Measurements from ENCODE around the gene PAK5. TPM values are rescaled to one million over a fixed set of nuclear protein-coding genes. Genes with fewer than 3 reads are reported as not detected.

PAK5 gene
- total and polyA plus RNA-seq, 2 donors from 2014 or later, result 0.13 to 0.22 TPM

DNA sequence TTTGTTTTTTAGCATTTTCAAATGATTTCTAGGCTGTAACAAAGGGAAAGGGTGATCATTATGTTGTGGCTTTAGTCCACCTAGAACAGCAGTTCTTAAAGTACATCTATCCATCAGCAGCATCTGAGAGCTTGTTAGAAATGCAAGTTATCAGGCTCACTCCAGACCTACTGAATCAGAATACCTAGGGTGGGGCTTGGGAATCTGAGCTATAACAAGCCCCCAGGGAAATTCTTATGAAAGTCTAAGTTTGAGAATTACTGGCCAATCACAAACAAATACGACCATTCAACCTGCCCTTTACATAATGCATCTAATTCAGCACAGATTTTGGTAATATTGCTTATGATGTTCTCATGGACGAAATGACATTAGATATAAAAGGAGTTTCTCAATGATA is 201.0 kb downstream of the PAK5 start:
- TF ChIP-seq, protein P1, sequence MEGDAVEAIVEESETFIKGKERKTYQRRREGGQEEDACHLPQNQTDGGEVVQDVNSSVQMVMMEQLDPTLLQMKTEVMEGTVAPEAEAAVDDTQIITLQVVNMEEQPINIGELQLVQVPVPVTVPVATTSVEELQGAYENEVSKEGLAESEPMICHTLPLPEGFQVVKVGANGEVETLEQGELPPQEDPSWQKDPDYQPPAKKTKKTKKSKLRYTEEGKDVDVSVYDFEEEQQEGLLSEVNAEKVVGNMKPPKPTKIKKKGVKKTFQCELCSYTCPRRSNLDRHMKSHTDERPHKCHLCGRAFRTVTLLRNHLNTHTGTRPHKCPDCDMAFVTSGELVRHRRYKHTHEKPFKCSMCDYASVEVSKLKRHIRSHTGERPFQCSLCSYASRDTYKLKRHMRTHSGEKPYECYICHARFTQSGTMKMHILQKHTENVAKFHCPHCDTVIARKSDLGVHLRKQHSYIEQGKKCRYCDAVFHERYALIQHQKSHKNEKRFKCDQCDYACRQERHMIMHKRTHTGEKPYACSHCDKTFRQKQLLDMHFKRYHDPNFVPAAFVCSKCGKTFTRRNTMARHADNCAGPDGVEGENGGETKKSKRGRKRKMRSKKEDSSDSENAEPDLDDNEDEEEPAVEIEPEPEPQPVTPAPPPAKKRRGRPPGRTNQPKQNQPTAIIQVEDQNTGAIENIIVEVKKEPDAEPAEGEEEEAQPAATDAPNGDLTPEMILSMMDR (IDR thresholded peaks at IDR 0.05; ENCODE audit: borderline replicate concordance, extremely low read depth, insufficient read depth), result no peak
- DNase-seq, result no peak
- Histone ChIP-seq H3K27ac (ENCODE audit: low read depth in 2 of 2, low read length in 2 of 2) (no peak overlapping the region), H3K4me3 (ENCODE audit: low read length in 3 of 3) (no peak overlapping the region), H3K4me1 (ENCODE audit: control insufficient read depth in 2 of 3, insufficient read depth in 2 of 3, low read depth in 1 of 3, low read length in 3 of 3) (no peaks in the 10 kb centered on the region), H3K9me3 (ENCODE audit: control insufficient read depth in 2 of 3, insufficient read depth in 1 of 3, low read length in 3 of 3) (no peaks in the 10 kb centered on the region), H3K27me3 (ENCODE audit: control insufficient read depth, insufficient read depth, low read length) (no peaks in the 10 kb centered on the region), H3K9ac (ENCODE audit: low read length in 3 of 3) (no peak overlapping the region), H3K36me3 (ENCODE audit: control insufficient read depth in 2 of 3, insufficient read depth in 3 of 3, low read length in 3 of 3) (no peaks in the 10 kb centered on the region)
- intact Hi-C loops (cut with DNase I), result no loop called here
- no peak for FAIRE-seq

DNA sequence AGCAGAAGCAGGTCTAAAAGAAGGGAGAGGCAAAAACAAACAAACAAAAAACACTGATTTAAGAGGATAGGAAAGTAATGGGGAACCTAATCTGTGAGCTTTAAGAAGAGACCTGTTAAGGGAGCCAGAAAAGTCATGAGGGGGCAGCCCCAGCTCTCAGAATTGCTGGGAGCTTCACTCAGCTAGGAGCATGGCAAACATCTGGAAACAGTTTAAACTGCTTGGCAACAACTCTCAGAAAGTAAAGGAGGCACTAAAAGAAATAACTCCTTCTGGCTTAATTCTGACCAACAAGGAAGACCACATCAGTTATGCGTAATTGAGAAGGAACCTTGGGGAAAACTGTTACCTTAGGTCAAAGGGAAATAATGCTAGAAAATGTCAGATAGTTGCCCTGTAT is 203.1 kb downstream of the PAK5 start:
- FAIRE-seq (no peak), DNase-seq (no peak)
- Histone ChIP-seq H3K4me3 (ENCODE audit: low read length in 3 of 3) (no peak overlapping the region), H3K27me3 (ENCODE audit: control insufficient read depth, insufficient read depth, low read length) (no peaks in the 10 kb centered on the region), H3K36me3 (ENCODE audit: control insufficient read depth in 2 of 3, insufficient read depth in 3 of 3, low read length in 3 of 3) (no peaks in the 10 kb centered on the region), H3K27ac (ENCODE audit: low read depth in 2 of 2, low read length in 2 of 2) (no peak overlapping the region), H3K9ac (ENCODE audit: low read length in 3 of 3) (no peak overlapping the region), H3K4me1 (ENCODE audit: control insufficient read depth in 2 of 3, insufficient read depth in 2 of 3, low read depth in 1 of 3, low read length in 3 of 3) (no peaks in the 10 kb centered on the region), H3K9me3 (ENCODE audit: control insufficient read depth in 2 of 3, insufficient read depth in 1 of 3, low read length in 3 of 3) (no peaks in the 10 kb centered on the region)
- TF ChIP-seq, protein P1 (IDR thresholded peaks at IDR 0.05; ENCODE audit: borderline replicate concordance, extremely low read depth, insufficient read depth), result no peak
- intact Hi-C loops (cut with DNase I), result no loop called here

DNA sequence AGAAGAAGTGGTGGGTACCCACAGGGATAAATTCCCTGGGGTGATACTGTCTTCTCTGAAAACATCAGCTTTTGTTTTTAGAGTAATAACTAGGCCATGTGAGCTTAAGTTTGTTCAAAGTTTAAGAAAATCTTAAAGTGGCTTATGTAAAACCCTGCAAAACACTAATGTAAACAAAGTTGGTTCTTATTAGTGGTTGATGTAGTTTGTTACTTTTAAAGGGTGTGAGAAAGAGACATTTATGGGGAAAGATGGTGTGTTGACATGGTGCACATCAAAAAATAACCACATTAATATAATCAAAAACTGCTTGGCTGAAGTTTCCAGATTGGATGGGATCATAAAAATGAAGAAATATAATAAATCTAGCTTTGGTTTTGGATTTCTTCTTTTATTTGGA is 204.5 kb downstream of the PAK5 start:
- no peak for DNase-seq
- H3K27me3 ChIP-seq (ENCODE audit: control insufficient read depth, insufficient read depth, low read length), result no peaks in the 10 kb centered on the region
- H3K9me3 ChIP-seq (ENCODE audit: control insufficient read depth in 2 of 3, insufficient read depth in 1 of 3, low read length in 3 of 3), result no peaks in the 10 kb centered on the region
- intact Hi-C loops (cut with DNase I), result no loop called here
- H3K36me3 ChIP-seq (ENCODE audit: control insufficient read depth in 2 of 3, insufficient read depth in 3 of 3, low read length in 3 of 3), result no peaks in the 10 kb centered on the region
- H3K9ac ChIP-seq (ENCODE audit: low read length in 3 of 3), result no peak overlapping the region
- H3K4me1 ChIP-seq (ENCODE audit: control insufficient read depth in 2 of 3, insufficient read depth in 2 of 3, low read depth in 1 of 3, low read length in 3 of 3), result no peaks in the 10 kb centered on the region
- no peak overlapping the region for H3K4me3 ChIP-seq (ENCODE audit: low read length in 3 of 3)
- H3K27ac ChIP-seq (ENCODE audit: low read depth in 2 of 2, low read length in 2 of 2), result no peak overlapping the region
- TF ChIP-seq, protein P1 (IDR thresholded peaks at IDR 0.05; ENCODE audit: borderline replicate concordance, extremely low read depth, insufficient read depth), result no peak
- FAIRE-seq, result no peak

DNA sequence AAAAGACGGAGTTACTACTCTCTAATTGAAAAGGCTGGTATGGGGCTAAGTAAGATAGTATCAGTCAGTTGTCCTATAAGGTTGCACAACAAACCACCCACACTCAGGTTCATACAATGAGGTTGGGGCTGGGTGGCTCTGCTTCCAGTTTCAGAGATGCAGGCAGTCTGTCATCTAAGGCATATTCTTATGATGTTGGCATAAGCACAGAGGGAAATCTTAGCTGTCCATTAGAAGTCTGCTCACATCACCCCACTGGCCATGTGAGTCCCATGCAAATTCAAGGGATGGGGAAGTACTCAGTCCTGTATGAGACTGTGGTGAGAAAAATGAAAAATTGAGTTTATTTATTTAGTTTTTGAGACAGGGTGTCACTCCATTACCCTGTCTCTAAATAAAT is 205.9 kb downstream of the PAK5 start:
- H3K9me3 ChIP-seq (ENCODE audit: control insufficient read depth in 2 of 3, insufficient read depth in 1 of 3, low read length in 3 of 3), result no peaks in the 10 kb centered on the region
- DNase-seq (no peak), FAIRE-seq (no peak)
- intact Hi-C loops (cut with DNase I), result no loop called here
- TF ChIP-seq, protein P1 (IDR thresholded peaks at IDR 0.05; ENCODE audit: borderline replicate concordance, extremely low read depth, insufficient read depth), result no peak
- no peaks in the 10 kb centered on the region for H3K36me3 ChIP-seq (ENCODE audit: control insufficient read depth in 2 of 3, insufficient read depth in 3 of 3, low read length in 3 of 3)
- no peaks in the 10 kb centered on the region for H3K27me3 ChIP-seq (ENCODE audit: control insufficient read depth, insufficient read depth, low read length)
- no peak overlapping the region for H3K4me3 ChIP-seq (ENCODE audit: low read length in 3 of 3)
- H3K27ac ChIP-seq (ENCODE audit: low read depth in 2 of 2, low read length in 2 of 2), result no peak overlapping the region
- no peak overlapping the region for H3K9ac ChIP-seq (ENCODE audit: low read length in 3 of 3)
- H3K4me1 ChIP-seq (ENCODE audit: control insufficient read depth in 2 of 3, insufficient read depth in 2 of 3, low read depth in 1 of 3, low read length in 3 of 3), result no peaks in the 10 kb centered on the region

Measured in kidney (tissue), 14 donors.